Stimulated activated CD4-positive, alpha-beta T cell treated with anti-CD3 and anti-CD28 coated beads, TNF-alpha, amount 100 ng/mL, for 48 hours (primary cell): Measurements from ENCODE around the gene RNF8.
"Not testable (repeated sequence)": the region's sequence is repeated elsewhere in the genome, so short reads cannot be mapped to it uniquely, and the experiment has no call there.

Source experiments
- DNase-seq, 3 donors: peaks; one replicate each; pipeline ENCODE4 v3.0.0-alpha.2; 2020; ENCODE audit warnings: low read depth in 3 of 3

Gene RNF8

GRCh38 chr6:37321516-37322415, 32.0 kb upstream of the RNF8 start:
- no peak for DNase-seq

- DNase-seq, result no peak
Observed at GRCh38 chr6:37323580-37323979, 30.2 kb upstream of the RNF8 start.

- peak in 1 of 3 donors; percentile 8 for DNase-seq
Observed at GRCh38 chr6:37324131-37325033, 29.4 kb upstream of the RNF8 start.

GRCh38 chr6:37330345-37330744, 23.4 kb upstream of the RNF8 start:
- not testable (repeated sequence) for DNase-seq

- DNase-seq, result no peak
Observed at GRCh38 chr6:37331047-37331446, 22.7 kb upstream of the RNF8 start.

GRCh38 chr6:37332894-37333293, 20.9 kb upstream of the RNF8 start:
- DNase-seq, result no peak

- DNase-seq, result no peak
Observed at GRCh38 chr6:37334047-37334446, 19.7 kb upstream of the RNF8 start.

GRCh38 chr6:37338317-37338716, 15.5 kb upstream of the RNF8 start:
- not testable (repeated sequence) for DNase-seq

- DNase-seq, result no peak
Observed at GRCh38 chr6:37338745-37339255, 15.0 kb upstream of the RNF8 start.

- no peak for DNase-seq
Observed at GRCh38 chr6:37339741-37340638, 13.8 kb upstream of the RNF8 start.

GRCh38 chr6:37340639-37340943, 13.2 kb upstream of the RNF8 start:
- DNase-seq, result no peak

GRCh38 chr6:37343248-37343647, 10.5 kb upstream of the RNF8 start:
- no peak for DNase-seq

GRCh38 chr6:37344308-37344707, 9.5 kb upstream of the RNF8 start:
- no peak for DNase-seq

- not testable (repeated sequence) for DNase-seq
Observed at GRCh38 chr6:37345804-37346203, 8.0 kb upstream of the RNF8 start.

GRCh38 chr6:37347177-37347576, 6.6 kb upstream of the RNF8 start:
- no peak for DNase-seq

- DNase-seq, result no peak
Observed at GRCh38 chr6:37347670-37348111, 6.1 kb upstream of the RNF8 start.

GRCh38 chr6:37351027-37351426, 2.8 kb upstream of the RNF8 start:
- DNase-seq, result no peak

- DNase-seq, result no peak
Observed at GRCh38 chr6:37352384-37352783, 1.4 kb upstream of the RNF8 start.

GRCh38 chr6:37354526-37355384, 972 bp downstream of the RNF8 start:
- peak in 1 of 3 donors; percentile 14 for DNase-seq

- DNase-seq, result no peak
Observed at GRCh38 chr6:37357288-37357687, 3.5 kb downstream of the RNF8 start.
